HEK293 (cell line): ENCODE data around the gene NTSR1.

ENCODE experiments used
- CTCF ChIP-seq: fragments of 450-650 bp; formaldehyde crosslinking; IDR thresholded peaks from 2 replicates; pipeline ENCODE4 v1.5.1; 2016; ENCODE audit warnings: missing biosample characterization, missing genetic modification characterization
- HOXD13 ChIP-seq: sonication (generic); formaldehyde crosslinking; IDR thresholded peaks from 2 replicates; pipeline ENCODE4 v1.8.0; 2022; ENCODE audit warnings: missing genetic modification reagents, borderline replicate concordance
- ZBTB7A ChIP-seq: fragments of 450-650 bp; formaldehyde crosslinking; IDR thresholded peaks from 2 replicates; pipeline ENCODE4 v1.5.1; 2016; ENCODE audit warnings: low read depth, missing biosample characterization, missing genetic modification characterization
- ZFP37 ChIP-seq: fragments of 450-650 bp; formaldehyde crosslinking; IDR thresholded peaks from 2 replicates; pipeline ENCODE4 v1.5.1; 2016; ENCODE audit warnings: missing biosample characterization, missing genetic modification characterization
- ZNF114 ChIP-seq: fragments of 450-650 bp; formaldehyde crosslinking; IDR thresholded peaks from 2 replicates; pipeline ENCODE4 v1.5.0; 2017; ENCODE audit warnings: missing biosample characterization, missing genetic modification characterization
- ZNF202 ChIP-seq: fragments of 450-650 bp; formaldehyde crosslinking; IDR thresholded peaks from 2 replicates; pipeline ENCODE4 v1.5.1; 2016; ENCODE audit warnings: missing biosample characterization, missing genetic modification characterization, borderline replicate concordance
- ZNF274 ChIP-seq, 2 experiments: fragments of 200-500 bp in 1 of 2; fragments of 450-650 bp in 1 of 2; sonication (Bioruptor generic) in 1 of 2; formaldehyde crosslinking in 1 of 2; IDR thresholded peaks; 2 replicates each; pipeline versions ENCODE4 v1.5.1 to v1.6.1; 2014 to 2016; ENCODE audit warnings: borderline replicate concordance in 1 of 2, inconsistent platforms in 1 of 2, low read length in 1 of 2, missing biosample characterization in 1 of 2, missing genetic modification characterization in 1 of 2
- TF ChIP-seq, protein P1 (sequence below): fragments of 450-650 bp; formaldehyde crosslinking; conservative IDR thresholded peaks from 2 replicates; pipeline ENCODE4 v1.5.1; 2016; ENCODE audit warnings: low read depth, missing biosample characterization, missing genetic modification characterization

DNA sequence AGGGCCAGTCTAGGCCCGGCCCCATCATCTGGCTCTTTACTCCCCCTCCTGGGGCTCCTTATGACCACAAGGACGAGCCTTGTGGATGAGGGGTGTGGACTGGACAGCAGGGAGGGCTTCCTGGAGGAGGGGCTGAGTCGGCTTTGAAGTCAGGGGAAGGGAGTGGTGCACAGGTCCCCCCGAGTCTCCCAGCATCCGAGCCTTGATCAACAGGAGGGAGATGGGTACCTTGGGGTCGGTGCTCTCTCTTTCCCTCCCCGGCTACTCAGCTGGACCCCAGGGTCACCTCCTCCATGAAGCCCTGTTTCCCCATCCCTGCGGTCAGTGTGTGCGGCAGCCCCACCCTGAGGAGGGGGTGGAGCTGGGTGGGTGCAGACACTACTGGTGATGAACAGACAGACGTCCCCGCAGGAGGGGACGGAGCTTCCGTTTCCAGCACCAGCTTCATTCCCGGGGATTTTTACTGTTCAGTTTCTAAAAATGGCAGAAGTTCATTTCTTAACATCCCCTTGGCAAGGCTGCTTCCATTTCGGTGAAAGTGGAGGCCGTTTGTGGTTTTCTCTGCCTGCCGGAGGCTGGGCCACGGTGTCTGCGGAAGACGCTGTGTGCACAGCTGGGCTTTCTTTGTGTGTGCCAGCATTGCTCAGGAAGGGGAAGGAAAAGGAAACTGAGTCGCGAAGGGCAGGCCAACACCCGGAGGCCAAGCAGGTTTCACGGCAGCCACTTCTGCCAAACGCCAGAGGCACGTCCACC, 19.6 kb downstream of the NTSR1 start:
- TF ChIP-seq ZBTB7A (tag by site-specific recombination) (no peak), ZNF202 (tag by site-specific recombination) (no peak), ZFP37 (tag by site-specific recombination) (no peak), HOXD13 (CRISPR knock-in tag) (no peak), ZNF274 (IDR thresholded peaks at IDR 0.05; ENCODE audit: low read length) (no peak), ZNF274 (tag by site-specific recombination; IDR thresholded peaks at IDR 0.05; ENCODE audit: borderline replicate concordance) (no peak), CTCF (no peak), ZNF114 (tag by site-specific recombination) (no peak)
- TF ChIP-seq, protein P1, sequence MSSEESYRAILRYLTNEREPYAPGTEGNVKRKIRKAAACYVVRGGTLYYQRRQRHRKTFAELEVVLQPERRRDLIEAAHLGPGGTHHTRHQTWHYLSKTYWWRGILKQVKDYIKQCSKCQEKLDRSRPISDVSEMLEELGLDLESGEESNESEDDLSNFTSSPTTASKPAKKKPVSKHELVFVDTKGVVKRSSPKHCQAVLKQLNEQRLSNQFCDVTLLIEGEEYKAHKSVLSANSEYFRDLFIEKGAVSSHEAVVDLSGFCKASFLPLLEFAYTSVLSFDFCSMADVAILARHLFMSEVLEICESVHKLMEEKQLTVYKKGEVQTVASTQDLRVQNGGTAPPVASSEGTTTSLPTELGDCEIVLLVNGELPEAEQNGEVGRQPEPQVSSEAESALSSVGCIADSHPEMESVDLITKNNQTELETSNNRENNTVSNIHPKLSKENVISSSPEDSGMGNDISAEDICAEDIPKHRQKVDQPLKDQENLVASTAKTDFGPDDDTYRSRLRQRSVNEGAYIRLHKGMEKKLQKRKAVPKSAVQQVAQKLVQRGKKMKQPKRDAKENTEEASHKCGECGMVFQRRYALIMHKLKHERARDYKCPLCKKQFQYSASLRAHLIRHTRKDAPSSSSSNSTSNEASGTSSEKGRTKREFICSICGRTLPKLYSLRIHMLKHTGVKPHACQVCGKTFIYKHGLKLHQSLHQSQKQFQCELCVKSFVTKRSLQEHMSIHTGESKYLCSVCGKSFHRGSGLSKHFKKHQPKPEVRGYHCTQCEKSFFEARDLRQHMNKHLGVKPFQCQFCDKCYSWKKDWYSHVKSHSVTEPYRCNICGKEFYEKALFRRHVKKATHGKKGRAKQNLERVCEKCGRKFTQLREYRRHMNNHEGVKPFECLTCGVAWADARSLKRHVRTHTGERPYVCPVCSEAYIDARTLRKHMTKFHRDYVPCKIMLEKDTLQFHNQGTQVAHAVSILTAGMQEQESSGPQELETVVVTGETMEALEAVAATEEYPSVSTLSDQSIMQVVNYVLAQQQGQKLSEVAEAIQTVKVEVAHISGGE (tag by site-specific recombination) = no peak
